D721Med (cell line): ENCODE data around the gene MAD1L1.

ENCODE experiments used
- DNase-seq: peaks from one replicate; pipeline ENCODE4 v3.0.0; 2011; ENCODE audit warnings: low spot score; ENCODE audit not compliant: insufficient read length
- FAIRE-seq: peaks from 2 replicates; lab custom pipeline; 2011; peaks lifted over from hg19 to GRCh38; lab: Jason Lieb, UNC
- CTCF ChIP-seq: IDR thresholded peaks from 2 replicates; pipeline ENCODE4 v1.5.1; 2012; ENCODE audit warnings: mild to moderate bottlenecking, control low read depth; ENCODE audit not compliant: insufficient read depth; ENCODE audit errors: missing control alignments

MAD1L1 gene

GRCh38 chr7:1806354-1806753 is 426.4 kb downstream of the MAD1L1 start:
- FAIRE-seq: no peak

DNA sequence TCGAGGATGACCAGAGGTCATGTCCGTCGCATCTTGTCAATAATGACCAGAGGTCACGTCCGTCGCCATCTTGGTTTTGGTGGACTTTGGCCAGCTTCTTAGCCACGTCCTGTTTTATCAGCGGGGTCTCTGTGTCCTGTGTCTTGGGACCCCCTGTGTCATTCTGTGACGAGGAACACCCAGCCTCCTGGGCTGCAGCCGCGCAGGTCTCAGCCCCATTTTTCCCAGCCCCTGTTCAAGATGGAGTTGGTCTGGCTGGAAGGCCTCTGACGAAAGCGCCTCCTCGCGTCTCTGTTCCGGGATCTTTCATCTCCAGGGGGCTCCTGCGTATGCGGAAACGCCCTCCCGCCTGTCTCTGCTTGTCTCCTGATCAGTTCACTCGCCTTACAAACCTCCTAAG is 428.4 kb downstream of the MAD1L1 start:
- no peak for TF ChIP-seq CTCF
- DNase-seq (no peak), FAIRE-seq (no peak)

More at GRCh38 chr7:1806354-1806753, 426.4 kb downstream of the MAD1L1 start:
- no peak for TF ChIP-seq CTCF
- no peak for DNase-seq

DNA sequence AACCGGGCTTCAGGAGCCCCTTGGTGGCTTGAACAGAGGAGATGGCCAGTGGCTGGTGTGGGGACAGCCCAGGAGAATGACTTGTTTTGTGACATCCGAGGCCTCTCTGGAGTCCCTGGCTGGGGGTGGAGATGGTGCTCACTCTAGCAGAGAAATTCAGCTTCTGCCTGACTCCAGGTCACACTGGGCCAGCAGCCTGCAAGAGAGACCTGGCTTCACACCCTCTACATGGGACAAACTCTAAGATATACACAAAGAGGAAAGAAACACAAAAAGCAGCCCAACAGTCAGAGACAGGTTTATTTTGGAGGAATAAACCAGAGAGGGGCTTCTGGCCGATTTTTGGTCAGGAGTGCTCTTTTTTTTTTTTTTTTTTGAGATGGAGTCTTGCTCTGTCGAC is 429.8 kb downstream of the MAD1L1 start:
- no peak for TF ChIP-seq CTCF
- FAIRE-seq (no peak), DNase-seq (no peak)

GRCh38 chr7:1800902-1801301 is 431.8 kb downstream of the MAD1L1 start:
- FAIRE-seq (no peak), DNase-seq (no peak)
- TF ChIP-seq CTCF: no peak

DNA sequence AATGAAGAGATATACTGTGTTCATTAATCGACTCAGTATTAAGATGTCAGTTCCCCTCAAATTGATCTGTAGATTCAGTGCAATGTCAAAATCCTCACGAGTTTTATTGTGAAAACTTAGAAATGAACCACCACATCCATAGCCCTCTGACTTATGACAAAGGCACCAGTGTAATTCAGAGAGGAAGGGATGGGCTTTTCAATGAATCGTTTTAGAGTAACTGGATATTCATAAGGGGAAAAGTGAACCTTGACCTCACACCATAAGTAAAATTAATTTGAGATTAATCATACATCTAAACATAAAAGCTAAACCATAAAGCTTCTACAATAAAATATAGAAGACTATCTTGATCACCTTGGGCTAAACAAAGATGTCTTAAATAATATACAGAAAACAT is 434.6 kb downstream of the MAD1L1 start:
- DNase-seq: no peak
- TF ChIP-seq CTCF: no peak
- FAIRE-seq: no peak

DNA sequence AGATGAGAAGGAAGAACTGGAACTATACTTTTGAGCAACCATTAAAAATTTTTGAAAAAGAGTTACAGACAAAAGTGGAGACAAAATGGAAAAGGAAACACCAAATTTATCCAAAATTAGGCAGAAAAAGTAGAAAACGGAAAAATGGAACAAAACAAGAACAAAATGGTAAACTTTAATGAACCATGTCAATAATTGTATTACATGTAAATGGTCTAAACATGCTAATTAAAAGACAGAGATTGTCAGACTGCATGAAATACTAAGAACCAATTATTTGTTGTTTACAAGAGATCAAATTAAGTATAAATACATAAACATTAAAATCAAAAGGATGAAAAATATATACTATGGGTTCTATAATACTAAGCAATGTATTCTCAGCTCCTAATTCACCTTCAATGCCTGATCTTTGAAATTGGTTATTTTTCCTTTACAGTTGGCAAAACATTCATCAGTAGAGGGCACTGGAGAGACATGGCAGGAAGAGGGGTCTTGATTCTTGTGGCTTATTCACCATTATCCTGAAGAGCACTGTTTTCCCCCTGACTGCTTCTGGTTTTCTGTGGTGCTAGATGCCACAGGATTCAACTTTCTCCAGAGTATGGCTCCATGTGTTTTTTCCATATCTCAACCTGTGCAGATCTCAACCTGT is 437.7 kb downstream of the MAD1L1 start:
- DNase-seq: no peak
- no peak for FAIRE-seq
- TF ChIP-seq CTCF: no peak

DNA sequence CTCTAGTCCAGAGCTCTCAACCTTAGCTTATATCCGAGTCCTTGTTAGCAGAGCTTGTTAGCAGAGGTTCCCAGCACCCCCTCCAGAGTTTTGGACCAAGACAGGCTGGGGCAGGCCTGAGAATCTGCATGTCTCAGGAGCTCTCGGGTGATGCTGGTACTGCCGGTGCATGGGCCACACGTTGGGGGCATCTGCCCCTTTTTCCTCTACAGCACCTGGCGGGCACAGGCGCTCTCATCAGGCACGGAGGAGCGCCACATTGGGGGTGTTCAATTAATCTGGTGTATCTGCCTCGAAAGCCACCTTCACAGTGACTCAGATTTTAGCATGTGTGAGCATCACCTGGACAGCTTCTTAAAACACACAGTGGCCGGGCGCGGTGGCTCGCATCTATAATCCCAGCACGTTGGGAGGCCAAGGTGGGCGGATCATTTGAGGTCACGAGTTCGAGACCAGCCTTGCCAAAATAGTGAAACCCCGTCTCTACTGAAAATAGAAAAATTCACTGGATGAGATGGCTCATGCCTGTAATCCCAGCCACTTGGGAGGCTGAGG is 445.0 kb downstream of the MAD1L1 start:
- FAIRE-seq (no peak), DNase-seq (no peak)
- TF ChIP-seq CTCF: no peak
